ENCODE data around the gene RITA1. TPM values are rescaled to one million over a fixed set of nuclear protein-coding genes. Genes with fewer than 3 reads are reported as not detected.
A peak's percentile ranks its signal among the peaks of the same experiment; 100 is the strongest.

The RITA1 gene
- total RNA-seq, 6 experiments from 2014 or later = 11.1 to 33.0 (median 22.3) TPM

GRCh38 chr12:113232840-113233585 lies 47.5 kb downstream of the RITA1 start:
- Histone ChIP-seq H3K27ac (peak overlapping the region in 2 of 3 donors; percentile 27 to 29), H3K36me3 (peaks cover 0 to 32% (median 15%) of the 10 kb centered on the region in 4 donors), H3K4me1 (peaks cover 0 to 53% (median 10%) of the 10 kb centered on the region in 4 donors), H3K9me3 (no peaks in the 10 kb centered on the region), H3K4me3 (no peak overlapping the region), H3K27me3 (no peaks in the 10 kb centered on the region)
- TF ChIP-seq CTCF (IDR thresholded peaks at IDR 0.05) = no peak
- TF ChIP-seq POLR2A (IDR thresholded peaks at IDR 0.05) = no peak
- DNase-seq (peak in 2 of 3 donors; percentile 45 to 46), ATAC-seq (peak; percentile 19 to 34 (median 24))
- WGBS (ENCODE audit: insufficient coverage, low coverage, low lambda C conversion rate, missing lambda C conversion rate) = 90% methylated on average over 9 of the region's 25 CpGs
- intact Hi-C loops (cut with DNase I) = no loop called here

GRCh38 chr12:113233967-113234366 lies 48.4 kb downstream of the RITA1 start:
- peaks cover 0 to 48% (median 10%) of the 10 kb centered on the region in 4 donors for H3K4me1 ChIP-seq
- DNase-seq (no peak), ATAC-seq (no peak)
- TF ChIP-seq CTCF (IDR thresholded peaks at IDR 0.05) (no peak), POLR2A (IDR thresholded peaks at IDR 0.05) (no peak)
- H3K27me3 ChIP-seq = no peaks in the 10 kb centered on the region
- WGBS (ENCODE audit: insufficient coverage, low coverage, low lambda C conversion rate, missing lambda C conversion rate) = 78% methylated on average over 4 of the region's 4 CpGs
- H3K4me3 ChIP-seq = no peak overlapping the region
- H3K27ac ChIP-seq = no peak overlapping the region
- intact Hi-C loops (cut with DNase I) = no loop called here
- H3K9me3 ChIP-seq = no peaks in the 10 kb centered on the region
- H3K36me3 ChIP-seq = peaks cover 0 to 31% (median 15%) of the 10 kb centered on the region in 4 donors

GRCh38 chr12:113234483-113234882 lies 49.0 kb downstream of the RITA1 start:
- no peaks in the 10 kb centered on the region for H3K9me3 ChIP-seq
- H3K27ac ChIP-seq = peak overlapping the region in 1 of 3 donors; percentile 22
- H3K4me1 ChIP-seq = peaks cover 0 to 52% (median 12%) of the 10 kb centered on the region in 4 donors
- TF ChIP-seq POLR2A (IDR thresholded peaks at IDR 0.05) (no peak), CTCF (IDR thresholded peaks at IDR 0.05) (no peak)
- intact Hi-C loops (cut with DNase I) = no loop called here
- H3K27me3 ChIP-seq = no peaks in the 10 kb centered on the region
- 54% methylated on average over 4 of the region's 4 CpGs for WGBS (ENCODE audit: insufficient coverage, low coverage, low lambda C conversion rate, missing lambda C conversion rate)
- DNase-seq = no peak
- no peak for ATAC-seq
- no peak overlapping the region for H3K4me3 ChIP-seq
- peaks cover 0 to 31% (median 12%) of the 10 kb centered on the region in 4 donors for H3K36me3 ChIP-seq

GRCh38 chr12:113235976-113236375 lies 50.5 kb downstream of the RITA1 start:
- WGBS (ENCODE audit: insufficient coverage, low coverage, low lambda C conversion rate, missing lambda C conversion rate) = 75% methylated on average over 2 of the region's 6 CpGs
- Histone ChIP-seq H3K9me3 (no peaks in the 10 kb centered on the region), H3K27me3 (no peaks in the 10 kb centered on the region), H3K36me3 (peaks cover 0 to 31% (median 12%) of the 10 kb centered on the region in 4 donors), H3K27ac (peak overlapping the region in 2 of 3 donors; percentile 36 to 68), H3K4me3 (no peak overlapping the region), H3K4me1 (peaks cover 0 to 57% (median 20%) of the 10 kb centered on the region in 4 donors)
- DNase-seq (peak in 1 of 3 donors; percentile 49), ATAC-seq (peak in 1 of 4 donors; percentile 14)
- TF ChIP-seq CTCF (IDR thresholded peaks at IDR 0.05) (no peak), POLR2A (IDR thresholded peaks at IDR 0.05) (no peak)
- intact Hi-C loops (cut with DNase I) = no loop called here

Data from right lobe of liver (tissue), 6 donors.